GM19328 (cell line): ENCODE data around the gene RBP3.

Source experiments
- ATAC-seq: cut with Tn5 transposase; IDR thresholded peaks from one replicate; pipeline ENCODE4 v1.9.1; 2021; ENCODE audit warnings: mild to moderate bottlenecking, moderate library complexity; ENCODE audit not compliant: unreplicated experiment

RBP3 gene

GRCh38 chr10:47354165-47354564, 6.0 kb downstream of the RBP3 start:
- ATAC-seq = no peak

- no peak for ATAC-seq
Measured at GRCh38 chr10:47354900-47355299, 6.7 kb downstream of the RBP3 start.

- no peak for ATAC-seq
Measured at GRCh38 chr10:47356708-47357107, 8.5 kb downstream of the RBP3 start.

- ATAC-seq = no peak
Measured at GRCh38 chr10:47357131-47357582, 9.0 kb downstream of the RBP3 start.

GRCh38 chr10:47357911-47358310, 9.7 kb downstream of the RBP3 start:
- no peak for ATAC-seq

- ATAC-seq = no peak
Measured at GRCh38 chr10:47358457-47358856, 10.3 kb downstream of the RBP3 start.

- ATAC-seq = no peak
Measured at GRCh38 chr10:47359101-47359500, 10.9 kb downstream of the RBP3 start.

- ATAC-seq = no peak
Measured at GRCh38 chr10:47359626-47360418, 11.7 kb downstream of the RBP3 start.

- no peak for ATAC-seq
Measured at GRCh38 chr10:47360419-47361040, 12.4 kb downstream of the RBP3 start.

GRCh38 chr10:47361293-47361692, 13.1 kb downstream of the RBP3 start:
- ATAC-seq = no peak

GRCh38 chr10:47362199-47362598, 14.0 kb downstream of the RBP3 start:
- no peak for ATAC-seq

GRCh38 chr10:47363781-47364180, 15.6 kb downstream of the RBP3 start:
- ATAC-seq = no peak

- no peak for ATAC-seq
Measured at GRCh38 chr10:47364366-47364765, 16.2 kb downstream of the RBP3 start.

GRCh38 chr10:47364911-47365310, 16.7 kb downstream of the RBP3 start:
- ATAC-seq = no peak

- ATAC-seq = no peak
Measured at GRCh38 chr10:47365431-47366180, 17.4 kb downstream of the RBP3 start.

GRCh38 chr10:47366181-47366631, 18.0 kb downstream of the RBP3 start:
- ATAC-seq = no peak

GRCh38 chr10:47366731-47367460, 18.7 kb downstream of the RBP3 start:
- no peak for ATAC-seq

GRCh38 chr10:47367646-47368045, 19.5 kb downstream of the RBP3 start:
- no peak for ATAC-seq

- ATAC-seq = no peak
Measured at GRCh38 chr10:47368431-47369180, 20.4 kb downstream of the RBP3 start.

GRCh38 chr10:47369251-47369894, 21.2 kb downstream of the RBP3 start:
- ATAC-seq = no peak
